ENCODE measurements around the gene NANOGP8. TPM values are rescaled to one million over a fixed set of nuclear protein-coding genes. Genes with fewer than 3 reads are reported as not detected.

The NANOGP8 gene
- total RNA-seq, 1 experiment from 2014 or later = 88.4 TPM

DNA sequence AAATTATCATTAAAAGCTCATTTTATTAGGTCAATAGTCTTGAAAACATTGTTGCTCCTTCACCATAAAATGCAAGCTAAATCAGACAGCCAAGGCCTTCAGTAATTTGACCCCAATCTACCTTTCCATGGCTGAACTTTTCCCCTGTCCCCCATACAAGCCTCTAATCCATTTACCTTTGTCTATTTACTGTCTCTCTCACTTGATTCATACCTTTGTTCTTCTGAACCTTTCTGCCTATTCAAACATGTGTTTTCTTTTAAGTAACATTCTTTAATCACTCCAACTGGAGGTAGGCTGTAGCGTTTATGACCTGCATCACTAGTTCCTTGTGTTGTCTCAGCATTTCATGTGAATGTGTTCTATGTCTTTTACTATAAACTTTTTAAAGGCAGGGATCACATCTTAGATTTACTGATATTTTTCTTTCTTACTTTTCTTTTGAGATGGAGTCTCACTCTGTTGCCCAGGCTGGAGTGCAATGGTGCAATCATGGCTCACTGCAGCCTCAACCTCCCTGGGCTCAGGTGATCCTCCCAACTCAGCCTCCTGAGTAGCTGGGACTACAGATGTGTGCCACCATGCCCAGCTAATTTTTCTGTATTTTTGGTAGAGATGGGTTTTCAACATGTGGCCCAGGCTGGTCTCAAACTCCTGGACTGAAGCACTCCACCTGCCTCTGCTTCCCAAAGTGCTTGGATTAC is 5.2 kb upstream of the NANOGP8 start:
- no peak overlapping the region for H2AFZ ChIP-seq (ENCODE audit: low read length)
- no peak overlapping the region for H3K4ac ChIP-seq (ENCODE audit: low read depth, low read length)
- H2BK120ac ChIP-seq (ENCODE audit: low read depth, low read length, poor library complexity, severe bottlenecking) = no peak overlapping the region
- no peak overlapping the region for H3K56ac ChIP-seq (ENCODE audit: insufficient read length, low read depth, low read length)
- no peaks in the 10 kb centered on the region; a peak in 1 of 5 replicates for H3K9me3 Mint-ChIP-seq
- TF ChIP-seq CTCF (conservative IDR thresholded peaks at IDR 0.05) = no peak
- H3K4me1 ChIP-seq (ENCODE audit: insufficient read depth, low read length) = no peaks in the 10 kb centered on the region
- no peak overlapping the region for H3K27ac Mint-ChIP-seq
- H3K23ac ChIP-seq (ENCODE audit: insufficient read length, low read depth, low read length) = no peak overlapping the region
- no peak overlapping the region for H2AK5ac ChIP-seq (ENCODE audit: insufficient read length, low read length)
- H3K79me2 ChIP-seq (ENCODE audit: insufficient read depth, low read length) = no peaks in the 10 kb centered on the region
- H3K9me3 ChIP-seq (ENCODE audit: control insufficient read depth, low read depth, low read length) = no peaks in the 10 kb centered on the region
- H2BK5ac ChIP-seq (ENCODE audit: insufficient read length, low read length) = no peak overlapping the region
- DNase-seq = no peak
- H3K27ac ChIP-seq (ENCODE audit: insufficient read length, low read depth, low read length) = no peak overlapping the region
- no peak overlapping the region for H3K4me3 Mint-ChIP-seq
- no peak overlapping the region for H2BK20ac ChIP-seq (ENCODE audit: low read depth, low read length, poor library complexity, severe bottlenecking)
- H3K9ac ChIP-seq (ENCODE audit: extremely low read depth, insufficient read length, low read length) = no peak overlapping the region
- H2BK15ac ChIP-seq (ENCODE audit: low read depth, low read length) = no peak overlapping the region
- H2BK12ac ChIP-seq (ENCODE audit: insufficient read length, low read depth, low read length) = no peak overlapping the region
- no peak overlapping the region for H3T11ph ChIP-seq (ENCODE audit: low read length)
- peaks cover 0 to 5% (median 2%) of the 10 kb centered on the region in 3 experiments; a peak in 2 of 7 replicates for H3K36me3 Mint-ChIP-seq (ENCODE audit: insufficient read depth in 1 of 3, low read depth in 3 of 3)
- no peaks in the 10 kb centered on the region for H3K27me3 Mint-ChIP-seq (ENCODE audit: low read depth)
- H3K23me2 ChIP-seq (ENCODE audit: insufficient read length, low read depth, low read length, poor library complexity, severe bottlenecking) = no peaks in the 10 kb centered on the region
- no peak overlapping the region for H4K91ac ChIP-seq (ENCODE audit: insufficient read length, low read depth, low read length)
- WGBS (ENCODE audit: extremely low coverage, insufficient read length, low lambda C conversion rate) = no CpG with 5 or more reads among the region's 1 CpG
- H3K4me2 ChIP-seq (ENCODE audit: insufficient read depth, insufficient read length, low read length) = no peak overlapping the region
- no peak overlapping the region for H4K8ac ChIP-seq (replicated peaks; ENCODE audit: insufficient read length, low read depth, low read length)
- H3K4me1 Mint-ChIP-seq = peaks cover 3 to 5% of the 10 kb centered on the region in 2 experiments; a peak in 3 of 4 replicates
- no peak overlapping the region for H4K5ac ChIP-seq (ENCODE audit: insufficient read length, low read depth, low read length)
- no peak overlapping the region for H3K18ac ChIP-seq (ENCODE audit: insufficient read length, low read depth, low read length)
- H3K14ac ChIP-seq (ENCODE audit: insufficient read depth, low read length) = no peak overlapping the region
- no peaks in the 10 kb centered on the region for H3K79me1 ChIP-seq (ENCODE audit: insufficient read depth, low read depth, low read length, poor library complexity, severe bottlenecking)
- H4K20me1 ChIP-seq (ENCODE audit: control insufficient read depth, insufficient read depth, insufficient read length) = no peaks in the 10 kb centered on the region
- H3K27me3 ChIP-seq (ENCODE audit: insufficient read depth, low read length) = no peaks in the 10 kb centered on the region
